Body of pancreas (tissue), 4 donors: ENCODE data around the gene PEPD.

Experiments
- POLR2A ChIP-seq, 3 donors: fragments of 450-650 bp; IDR thresholded peaks; one replicate each; pipeline ENCODE4 v1.6.1; 2016; ENCODE audit warnings: antibody characterized with exemption in 3 of 3, mild to moderate bottlenecking in 2 of 3
- TF ChIP-seq, protein P1 (sequence below), 7 experiments: fragments of 450-650 bp in 4 of 7; fragments of 200-600 bp in 3 of 7; sonication (generic) in 3 of 7; IDR thresholded peaks; one replicate each; pipeline ENCODE4 v1.5.1; 2016 to 2019; ENCODE audit warnings: antibody characterized with exemption in 7 of 7

DNA sequence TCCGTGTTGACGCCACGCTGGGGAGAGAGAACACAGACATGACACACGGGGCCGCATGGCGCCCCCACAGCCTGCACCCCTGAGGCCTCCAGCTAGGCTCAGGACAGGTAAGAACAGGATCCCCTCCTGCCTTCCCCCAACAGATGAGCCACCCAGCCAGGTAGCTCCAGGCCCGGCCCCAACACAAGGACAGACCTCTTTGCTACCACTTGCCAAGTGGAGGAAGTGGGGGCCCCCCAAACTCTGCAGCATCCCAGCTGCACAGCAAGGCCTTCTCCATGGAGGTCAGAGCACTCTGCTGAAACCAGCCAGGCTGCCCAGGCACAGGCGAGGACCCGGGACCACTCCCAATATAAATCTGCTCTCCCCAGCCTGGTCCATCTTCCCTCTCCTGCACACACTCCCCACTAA, 31.5 kb downstream of the PEPD start:
- no peak for TF ChIP-seq POLR2A (IDR thresholded peaks at IDR 0.05)
- TF ChIP-seq, protein P1, sequence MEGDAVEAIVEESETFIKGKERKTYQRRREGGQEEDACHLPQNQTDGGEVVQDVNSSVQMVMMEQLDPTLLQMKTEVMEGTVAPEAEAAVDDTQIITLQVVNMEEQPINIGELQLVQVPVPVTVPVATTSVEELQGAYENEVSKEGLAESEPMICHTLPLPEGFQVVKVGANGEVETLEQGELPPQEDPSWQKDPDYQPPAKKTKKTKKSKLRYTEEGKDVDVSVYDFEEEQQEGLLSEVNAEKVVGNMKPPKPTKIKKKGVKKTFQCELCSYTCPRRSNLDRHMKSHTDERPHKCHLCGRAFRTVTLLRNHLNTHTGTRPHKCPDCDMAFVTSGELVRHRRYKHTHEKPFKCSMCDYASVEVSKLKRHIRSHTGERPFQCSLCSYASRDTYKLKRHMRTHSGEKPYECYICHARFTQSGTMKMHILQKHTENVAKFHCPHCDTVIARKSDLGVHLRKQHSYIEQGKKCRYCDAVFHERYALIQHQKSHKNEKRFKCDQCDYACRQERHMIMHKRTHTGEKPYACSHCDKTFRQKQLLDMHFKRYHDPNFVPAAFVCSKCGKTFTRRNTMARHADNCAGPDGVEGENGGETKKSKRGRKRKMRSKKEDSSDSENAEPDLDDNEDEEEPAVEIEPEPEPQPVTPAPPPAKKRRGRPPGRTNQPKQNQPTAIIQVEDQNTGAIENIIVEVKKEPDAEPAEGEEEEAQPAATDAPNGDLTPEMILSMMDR (IDR thresholded peaks at IDR 0.05), result no peak
